Endodermal cell (in vitro differentiated cells): Measurements from ENCODE around the gene ROR1. TPM values are rescaled to one million over a fixed set of nuclear protein-coding genes. Genes with fewer than 3 reads are reported as not detected.

Experiments
- DNase-seq: peaks from one replicate; pipeline ENCODE4 v3.0.0-alpha.2; 2017
- H3K27ac ChIP-seq: 2 replicates; pipeline ENCODE4 v1.5.1; 2013; ENCODE audit warnings: mild to moderate bottlenecking, low read depth, low read length, moderate library complexity
- H3K27me3 ChIP-seq: 2 replicates; pipeline ENCODE4 v1.6.1; 2013; ENCODE audit warnings: mild to moderate bottlenecking, low read length, moderate library complexity; ENCODE audit not compliant: insufficient read depth, control insufficient read depth, poor library complexity, severe bottlenecking
- H3K36me3 ChIP-seq: 2 replicates; pipeline ENCODE4 v1.7.0; 2013; ENCODE audit warnings: mild to moderate bottlenecking, low read length, moderate library complexity; ENCODE audit not compliant: control insufficient read depth, insufficient read depth
- H3K4me1 ChIP-seq: one replicate; pipeline ENCODE4 v1.7.0; 2013; ENCODE audit warnings: low read length; ENCODE audit not compliant: control insufficient read depth, insufficient read depth
- H3K4me3 ChIP-seq: 2 replicates; pipeline ENCODE4 v1.5.1; 2013; ENCODE audit warnings: mild to moderate bottlenecking, low read length, moderate library complexity
- H3K9ac ChIP-seq: 2 replicates; pipeline ENCODE4 v1.6.1; 2013; ENCODE audit warnings: mild to moderate bottlenecking, low read length, moderate library complexity; ENCODE audit not compliant: poor library complexity, severe bottlenecking; ENCODE audit errors: extremely low read depth
- H3K9me3 ChIP-seq: 2 replicates; pipeline ENCODE4 v1.6.1; 2013; ENCODE audit warnings: mild to moderate bottlenecking, low read length, moderate library complexity; ENCODE audit not compliant: control insufficient read depth
- H3K27ac Mint-ChIP-seq: 2 replicates; pipeline ENCODE4 v1.8.0; 2020; ENCODE audit warnings: mixed read lengths
- H3K27me3 Mint-ChIP-seq: 2 replicates; pipeline ENCODE4 v1.8.0; 2021; ENCODE audit warnings: mild to moderate bottlenecking, mixed read lengths; ENCODE audit not compliant: insufficient read depth
- H3K36me3 Mint-ChIP-seq: 2 replicates; pipeline ENCODE4 v1.8.0; 2020; ENCODE audit warnings: low read depth, mixed read lengths
- H3K4me1 Mint-ChIP-seq: 2 replicates; pipeline ENCODE4 v1.8.0; 2020; ENCODE audit warnings: mixed read lengths
- H3K4me3 Mint-ChIP-seq: 2 replicates; pipeline ENCODE4 v1.8.0; 2020; ENCODE audit warnings: mild to moderate bottlenecking, moderate library complexity, mixed read lengths
- H3K9me3 Mint-ChIP-seq: 2 replicates; pipeline ENCODE4 v1.8.0; 2020; ENCODE audit warnings: mild to moderate bottlenecking, mixed read lengths
- CTCF ChIP-seq: fragments of 200-600 bp; sonication (generic); conservative IDR thresholded peaks from 2 replicates; pipeline ENCODE4 v1.5.0; 2021; ENCODE audit warnings: antibody characterized with exemption, mild to moderate bottlenecking
- WGBS, 2 experiments: methylation state at CpG; one replicate each; pipeline versions ENCODE4 v1.1.5 to v1.1.7; 2013; ENCODE audit warnings: missing lambda C conversion rate in 2 of 2, mixed read lengths in 1 of 2; ENCODE audit not compliant: insufficient coverage in 1 of 2, insufficient read length in 1 of 2; 5-methylcytosine and 5-hydroxymethylcytosine counted together
- total RNA-seq, 2 donors: library from RNA; stranded (reverse); fragmentation: NEBNext Ultra II Directional in 1 of 2; extraction: Animal tissue kit (Norgen Biotek cat#: 25700) in 1 of 2; gene quantifications; 2 replicates in 1 of 2; 3 replicates in 1 of 2; pipeline ENCODE4 v1.2.1, GENCODE V29; 2021

Gene ROR1
- total RNA-seq, 2 donors from 2014 or later: 77.4 to 77.9 TPM

- Mint-ChIP-seq H3K36me3 (peaks cover 6% of the 10 kb centered on the region), H3K9me3 (no peaks in the 10 kb centered on the region), H3K4me3 (no peak overlapping the region), H3K27ac (no peak overlapping the region), H3K4me1 (peaks cover 57% of the 10 kb centered on the region), H3K27me3 (no peaks in the 10 kb centered on the region)
- DNase-seq: no peak
- Histone ChIP-seq H3K27me3 (no peaks in the 10 kb centered on the region), H3K9ac (no peak overlapping the region), H3K36me3 (no peaks in the 10 kb centered on the region), H3K4me3 (no peak overlapping the region), H3K4me1 (peaks cover 16% of the 10 kb centered on the region), H3K9me3 (no peaks in the 10 kb centered on the region), H3K27ac (peak overlapping the region; percentile 0)
- TF ChIP-seq CTCF: no peak
- 55 to 80% methylated on average over 3 to 4 of the region's 4 CpGs for WGBS, 2 experiments
Measured at GRCh38 chr1:63848733-63849132, 74.9 kb downstream of the ROR1 start.

GRCh38 chr1:63849149-63849548, 75.3 kb downstream of the ROR1 start:
- H3K4me1 ChIP-seq: peaks cover 16% of the 10 kb centered on the region
- Mint-ChIP-seq H3K4me1 (peaks cover 56% of the 10 kb centered on the region), H3K27ac (no peak overlapping the region), H3K9me3 (no peaks in the 10 kb centered on the region), H3K27me3 (no peaks in the 10 kb centered on the region), H3K4me3 (no peak overlapping the region), H3K36me3 (peaks cover 6% of the 10 kb centered on the region)
- H3K9me3 ChIP-seq: no peaks in the 10 kb centered on the region
- H3K9ac ChIP-seq: no peak overlapping the region
- H3K36me3 ChIP-seq: no peaks in the 10 kb centered on the region
- H3K4me3 ChIP-seq: no peak overlapping the region
- no peaks in the 10 kb centered on the region for H3K27me3 ChIP-seq
- DNase-seq: no peak
- 54% methylated on average over 1 of the region's 1 CpG; no CpG with 5 or more reads in 1 of the 2 experiments for WGBS, 2 experiments
- TF ChIP-seq CTCF: no peak
- peak overlapping the region; percentile 33 for H3K27ac ChIP-seq

DNA sequence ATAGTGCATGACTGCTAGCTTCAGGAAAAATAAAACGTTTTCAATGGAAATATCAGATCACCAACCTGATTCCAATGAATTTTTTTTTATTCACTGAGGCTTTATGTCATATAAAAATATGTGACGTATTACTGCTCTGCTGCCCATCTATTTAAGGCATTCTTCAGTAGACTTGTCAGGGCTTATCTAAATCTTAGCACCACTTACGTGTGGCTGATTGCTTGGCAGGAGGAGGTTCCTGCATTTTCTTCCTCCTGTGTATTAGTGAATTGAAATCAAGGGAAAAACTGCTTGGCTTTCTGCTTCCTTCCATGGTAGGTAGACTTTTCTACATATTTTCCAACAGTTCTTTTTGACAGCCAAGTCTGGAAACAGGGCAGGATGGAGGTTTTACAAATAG, 80.3 kb downstream of the ROR1 start:
- peaks cover 7% of the 10 kb centered on the region for H3K36me3 Mint-ChIP-seq
- Histone ChIP-seq H3K9me3 (no peaks in the 10 kb centered on the region), H3K4me1 (no peaks in the 10 kb centered on the region), H3K36me3 (peaks cover 3% of the 10 kb centered on the region), H3K4me3 (no peak overlapping the region), H3K9ac (no peak overlapping the region), H3K27ac (no peak overlapping the region), H3K27me3 (no peaks in the 10 kb centered on the region)
- 62 to 86% methylated on average over 1 to 3 of the region's 3 CpGs for WGBS, 2 experiments
- DNase-seq: no peak
- H3K27me3 Mint-ChIP-seq: no peaks in the 10 kb centered on the region
- no peaks in the 10 kb centered on the region for H3K9me3 Mint-ChIP-seq
- no peak overlapping the region for H3K4me3 Mint-ChIP-seq
- H3K4me1 Mint-ChIP-seq: peaks cover 41% of the 10 kb centered on the region
- no peak for TF ChIP-seq CTCF
- no peak overlapping the region for H3K27ac Mint-ChIP-seq
